Stimulated activated CD4-positive, alpha-beta T cell treated with anti-CD3 and anti-CD28 coated beads, Interleukin-4, amount 100 ng/mL, for 24 hours (primary cell): ENCODE measurements around the gene SLC27A5.
A peak's percentile ranks its signal among the peaks of the same experiment; 100 is the strongest.
"Not testable (repeated sequence)": the region's sequence is repeated elsewhere in the genome, so short reads cannot be mapped to it uniquely, and the experiment has no call there.

Experiments used
- DNase-seq: peaks from one replicate; pipeline ENCODE4 v3.0.0-alpha.2; 2020

The SLC27A5 gene

DNA sequence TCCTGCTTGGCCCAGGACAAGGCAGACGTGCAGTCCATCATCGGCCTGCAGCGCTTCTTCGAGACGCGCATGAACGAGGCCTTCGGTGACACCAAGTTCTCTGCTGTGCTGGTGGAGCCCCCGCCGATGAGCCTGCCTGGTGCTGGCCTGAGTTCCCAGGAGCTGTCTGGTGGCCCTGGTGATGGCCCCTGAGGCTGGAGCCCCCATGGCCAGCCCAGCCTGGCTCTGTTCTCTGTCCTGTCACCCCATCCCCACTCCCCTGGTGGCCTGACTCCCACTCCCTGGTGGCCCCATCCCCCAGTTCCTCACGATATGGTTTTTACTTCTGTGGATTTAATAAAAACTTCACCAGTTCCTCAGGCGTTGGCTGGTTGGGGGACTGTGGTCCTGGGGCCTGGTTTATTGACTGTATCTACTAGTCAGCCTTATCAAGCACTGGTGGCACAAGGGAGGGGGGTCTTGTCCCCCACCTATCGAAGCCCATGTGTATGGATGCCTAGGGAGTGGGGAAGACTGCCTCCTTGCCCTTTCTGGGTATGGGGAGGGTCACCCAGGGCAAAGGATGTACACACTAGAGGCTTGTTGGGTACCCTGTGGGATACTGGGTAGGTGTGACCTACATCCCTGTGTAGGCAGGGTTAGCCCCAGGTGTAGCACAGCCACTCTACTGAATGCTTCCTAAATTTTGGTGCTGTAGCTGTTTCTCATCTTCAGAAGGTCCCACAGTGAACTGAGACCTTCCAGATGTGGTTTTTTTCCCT is 38.8 kb upstream of the SLC27A5 start:
- no peak for DNase-seq

DNA sequence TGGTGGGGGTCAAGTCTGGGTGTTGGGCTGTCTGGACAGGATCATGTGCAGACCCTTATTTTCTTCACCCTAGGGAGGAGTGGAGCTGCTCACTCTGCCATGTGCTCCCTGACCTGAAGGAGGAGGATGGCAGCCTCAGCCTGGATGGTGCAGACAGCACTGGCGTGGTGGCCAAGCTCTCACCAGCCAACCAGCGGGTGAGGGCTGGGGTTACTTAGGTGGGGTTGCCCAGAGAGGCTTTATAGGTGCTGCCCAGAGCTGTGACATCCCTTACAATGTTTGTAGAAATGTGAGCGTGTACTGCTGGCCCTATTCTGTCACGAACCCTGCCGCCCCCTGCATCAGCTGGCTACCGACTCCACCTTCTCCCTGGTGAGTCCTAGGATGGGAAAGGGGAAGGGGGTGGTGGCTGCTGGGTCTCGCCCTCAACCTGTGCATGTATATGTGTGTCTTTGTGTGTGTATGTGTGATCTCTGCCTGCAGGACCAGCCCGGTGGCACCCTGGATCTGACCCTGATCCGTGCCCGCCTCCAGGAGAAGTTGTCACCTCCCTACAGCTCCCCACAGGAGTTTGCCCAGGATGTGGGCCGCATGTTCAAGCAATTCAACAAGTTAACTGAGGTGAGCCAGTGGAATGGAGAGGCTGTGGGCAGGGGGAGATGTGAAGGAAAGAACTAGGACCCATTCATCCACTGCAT is 38.0 kb upstream of the SLC27A5 start:
- no peak for DNase-seq

DNA sequence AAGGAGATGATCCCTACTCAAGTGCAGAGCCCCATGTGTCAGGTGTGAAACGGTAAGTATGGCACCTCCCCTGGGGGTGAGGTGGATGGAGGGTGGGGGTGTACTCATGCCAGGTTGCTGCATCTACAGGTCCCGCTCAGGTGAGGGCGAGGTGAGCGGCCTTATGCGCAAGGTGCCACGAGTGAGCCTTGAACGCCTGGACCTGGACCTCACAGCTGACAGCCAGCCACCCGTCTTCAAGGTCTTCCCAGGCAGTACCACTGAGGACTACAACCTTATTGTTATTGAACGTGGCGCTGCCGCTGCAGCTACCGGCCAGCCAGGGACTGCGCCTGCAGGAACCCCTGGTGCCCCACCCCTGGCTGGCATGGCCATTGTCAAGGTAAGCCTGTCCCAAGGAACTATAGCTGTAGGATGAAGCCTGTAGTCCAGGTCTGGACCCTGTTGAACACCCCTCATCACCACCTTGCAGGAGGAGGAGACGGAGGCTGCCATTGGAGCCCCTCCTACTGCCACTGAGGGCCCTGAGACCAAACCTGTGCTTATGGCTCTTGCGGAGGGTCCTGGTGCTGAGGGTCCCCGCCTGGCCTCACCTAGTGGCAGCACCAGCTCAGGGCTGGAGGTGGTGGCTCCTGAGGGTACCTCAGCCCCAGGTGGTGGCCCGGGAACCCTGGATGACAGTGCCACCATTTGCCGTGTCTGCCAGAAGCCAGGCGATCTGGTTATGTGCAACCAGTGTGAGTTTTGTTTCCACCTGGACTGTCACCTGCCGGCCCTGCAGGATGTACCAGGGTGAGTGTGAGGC is 37.3 kb upstream of the SLC27A5 start:
- no peak for DNase-seq

DNA sequence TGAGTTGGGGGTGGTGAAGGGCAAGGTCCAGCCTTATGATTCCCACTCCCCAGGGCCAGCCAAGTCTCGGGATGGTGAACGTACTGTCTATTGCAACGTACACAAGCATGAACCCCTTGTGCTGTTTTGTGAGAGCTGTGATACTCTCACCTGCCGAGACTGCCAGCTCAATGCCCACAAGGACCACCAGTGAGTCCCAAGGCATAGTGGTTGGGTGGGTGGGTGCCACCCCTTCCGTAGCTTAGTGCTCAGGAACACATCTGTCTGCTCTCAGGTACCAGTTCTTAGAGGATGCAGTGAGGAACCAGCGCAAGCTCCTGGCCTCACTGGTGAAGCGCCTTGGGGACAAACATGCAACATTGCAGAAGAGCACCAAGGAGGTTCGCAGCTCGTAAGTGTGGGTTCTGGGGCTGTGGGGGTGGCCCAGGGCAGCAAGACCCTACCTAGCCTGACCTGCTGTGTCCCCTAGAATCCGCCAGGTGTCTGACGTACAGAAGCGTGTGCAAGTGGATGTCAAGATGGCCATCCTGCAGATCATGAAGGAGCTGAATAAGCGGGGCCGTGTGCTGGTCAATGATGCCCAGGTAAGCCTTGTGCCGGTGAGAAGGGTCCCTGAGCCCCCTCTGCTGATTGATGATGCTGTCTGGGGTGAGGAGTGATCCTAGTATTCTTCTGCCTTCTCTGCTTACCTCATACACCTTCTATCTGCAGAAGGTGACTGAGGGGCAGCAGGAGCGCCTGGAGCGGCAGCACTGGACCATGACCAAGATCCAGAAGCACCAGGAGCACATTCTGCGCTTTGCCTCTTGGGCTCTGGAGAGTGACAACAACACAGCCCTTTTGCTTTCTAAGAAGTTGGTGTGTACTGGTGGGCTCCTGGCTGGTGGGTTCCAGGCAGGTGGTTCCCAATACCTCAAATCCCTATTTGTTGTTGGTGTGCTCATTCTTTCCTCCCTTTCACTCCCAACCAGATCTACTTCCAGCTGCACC is 35.8 kb upstream of the SLC27A5 start:
- DNase-seq, result no peak

DNA sequence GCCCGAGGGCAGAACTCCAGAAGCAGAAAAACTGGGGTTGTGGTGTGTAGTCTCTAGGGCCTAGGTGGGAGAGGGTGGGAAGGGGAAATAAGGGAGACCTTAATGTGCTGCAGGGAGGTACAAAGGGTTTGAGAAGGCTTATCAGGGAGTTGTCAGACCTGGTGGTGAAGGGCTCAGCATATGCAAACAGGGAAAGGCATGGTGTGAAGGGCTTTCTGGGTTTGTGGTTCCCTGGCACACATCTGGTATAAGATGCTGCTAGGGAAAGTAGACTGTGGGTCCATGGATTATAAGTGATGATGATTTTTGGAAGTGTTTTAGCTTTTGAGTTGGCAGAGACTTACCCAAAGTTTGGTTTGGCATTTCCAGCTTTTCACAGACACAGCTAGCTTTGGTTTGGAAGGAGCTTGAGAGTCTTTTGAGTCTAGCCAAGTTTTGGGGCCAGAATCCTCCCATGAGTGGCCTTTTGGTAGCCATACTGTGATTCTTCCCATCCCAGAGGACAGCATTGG is 34.3 kb upstream of the SLC27A5 start:
- no peak for DNase-seq

DNA sequence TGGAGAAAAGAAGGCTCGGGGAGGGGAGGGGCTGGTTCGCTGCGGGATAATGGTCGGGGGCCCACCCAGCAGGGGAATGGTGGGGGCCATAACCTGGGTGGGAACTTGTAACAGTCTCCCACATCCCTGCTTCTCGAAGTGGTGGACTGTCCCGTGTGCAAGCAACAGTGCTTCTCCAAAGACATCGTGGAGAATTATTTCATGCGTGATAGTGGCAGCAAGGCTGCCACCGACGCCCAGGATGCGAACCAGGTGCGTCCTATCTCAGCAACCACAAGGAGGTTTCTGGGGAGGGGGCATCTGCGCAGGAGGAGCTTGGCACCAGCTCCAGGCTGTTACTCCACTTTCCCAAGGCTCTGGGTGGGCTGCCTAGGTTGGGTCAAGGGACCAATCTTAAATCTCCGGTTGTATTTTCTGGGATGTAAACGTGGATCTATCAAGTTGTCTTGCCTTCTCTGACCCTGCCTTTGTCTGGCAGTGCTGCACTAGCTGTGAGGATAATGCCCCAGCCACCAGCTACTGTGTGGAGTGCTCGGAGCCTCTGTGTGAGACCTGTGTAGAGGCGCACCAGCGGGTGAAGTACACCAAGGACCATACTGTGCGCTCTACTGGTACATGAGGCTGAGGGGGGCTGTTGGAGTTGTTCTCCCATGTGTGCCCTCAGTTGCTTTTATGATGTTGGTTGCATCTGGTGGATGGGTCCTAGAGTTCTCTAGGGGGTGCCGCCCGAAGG is 33.7 kb upstream of the SLC27A5 start:
- DNase-seq, result no peak

DNA sequence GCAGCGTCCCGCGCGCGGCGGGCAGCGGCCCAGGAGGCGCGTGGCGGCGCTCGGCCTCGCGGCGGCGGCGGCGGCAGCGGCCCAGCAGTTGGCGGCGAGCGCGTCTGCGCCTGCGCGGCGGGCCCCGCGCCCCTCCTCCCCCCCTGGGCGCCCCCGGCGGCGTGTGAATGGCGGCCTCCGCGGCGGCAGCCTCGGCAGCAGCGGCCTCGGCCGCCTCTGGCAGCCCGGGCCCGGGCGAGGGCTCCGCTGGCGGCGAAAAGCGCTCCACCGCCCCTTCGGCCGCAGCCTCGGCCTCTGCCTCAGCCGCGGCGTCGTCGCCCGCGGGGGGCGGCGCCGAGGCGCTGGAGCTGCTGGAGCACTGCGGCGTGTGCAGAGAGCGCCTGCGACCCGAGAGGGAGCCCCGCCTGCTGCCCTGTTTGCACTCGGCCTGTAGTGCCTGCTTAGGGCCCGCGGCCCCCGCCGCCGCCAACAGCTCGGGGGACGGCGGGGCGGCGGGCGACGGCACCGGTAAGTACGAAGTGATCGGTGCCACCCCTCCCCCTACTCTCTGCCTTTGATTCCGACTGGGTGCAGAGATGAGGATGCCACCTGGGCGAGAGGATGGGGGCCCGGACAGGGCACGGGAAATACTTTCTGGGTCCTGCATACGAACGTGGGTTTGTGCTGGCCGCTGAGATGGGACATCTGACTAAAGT is 32.9 kb upstream of the SLC27A5 start:
- peak; percentile 71 for DNase-seq

DNA sequence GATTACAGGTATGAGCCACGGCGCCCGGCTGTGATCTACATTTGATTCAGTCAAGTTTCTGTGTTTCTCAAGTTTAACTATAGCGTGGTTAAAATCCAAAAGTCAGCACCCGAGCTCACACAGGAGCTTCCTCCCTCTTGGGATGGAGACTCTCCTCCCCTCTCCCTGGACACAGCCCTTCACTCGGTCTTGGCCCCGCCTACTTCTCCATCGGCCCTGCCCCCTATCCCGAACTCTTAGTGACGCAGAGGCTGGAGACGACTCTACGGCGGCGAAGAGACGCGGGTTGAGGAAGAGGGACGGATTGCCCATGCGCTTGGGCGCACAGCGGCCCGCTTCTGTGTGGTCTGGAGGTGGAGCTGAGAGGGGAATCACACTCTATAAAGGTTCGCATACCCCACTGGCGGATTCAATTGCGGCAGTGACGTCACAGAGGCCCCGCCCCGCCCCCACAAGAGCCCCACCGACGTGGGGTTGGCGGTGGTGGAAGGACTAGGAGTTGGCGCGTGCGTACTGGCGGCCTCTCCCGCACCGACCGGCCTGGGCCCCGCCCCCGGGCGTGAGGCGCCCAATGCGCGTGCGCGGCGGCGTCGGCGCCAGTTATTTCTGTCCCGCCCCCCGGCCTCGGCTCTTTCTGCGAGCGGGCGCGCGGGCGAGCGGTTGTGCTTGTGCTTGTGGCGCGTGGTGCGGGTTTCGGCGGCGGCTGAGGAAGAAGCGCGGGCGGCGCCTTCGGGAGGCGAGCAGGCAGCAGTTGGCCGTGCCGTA is 32.2 kb upstream of the SLC27A5 start, which contains the start of gene TRIM28:
TRIM28 (plus strand) TSS at position 239 of the 765 bp plus-strand sequence. CDS start 694 bp downstream, outside the sequence.
- DNase-seq, result peak; percentile 100

DNA sequence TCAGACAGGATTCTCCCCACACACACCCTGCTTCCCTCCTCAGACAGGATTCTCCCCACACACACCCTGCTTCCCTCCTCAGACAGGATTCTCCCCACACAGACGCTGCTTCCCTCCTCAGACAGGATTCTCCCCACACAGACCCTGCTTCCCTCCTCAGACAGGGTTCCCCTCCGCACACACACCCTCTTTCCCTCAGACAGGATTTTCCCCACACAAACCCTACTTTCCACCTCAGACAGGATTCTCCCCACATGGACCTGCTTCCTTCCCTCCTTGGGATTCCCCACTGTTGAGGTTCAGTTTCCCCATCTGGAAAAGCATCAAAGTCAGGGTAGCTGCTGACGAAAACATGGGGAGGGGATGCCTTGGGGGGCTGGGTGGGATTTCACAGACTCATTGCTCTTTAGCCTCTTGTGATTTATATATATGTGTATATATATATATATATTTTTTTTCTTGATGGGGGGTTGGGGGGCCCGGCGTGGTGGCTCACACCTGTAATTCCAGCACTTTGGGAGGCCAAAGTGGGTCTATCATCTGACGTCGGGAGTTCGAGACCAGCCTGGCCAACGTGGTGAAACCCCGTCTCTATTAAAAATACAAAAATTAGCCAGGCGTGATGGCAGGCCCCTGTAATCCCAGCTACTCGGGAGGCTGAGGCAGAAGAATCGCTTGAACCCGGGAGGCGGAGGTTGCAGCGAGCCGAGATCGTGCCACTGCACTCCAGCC is 31.0 kb upstream of the SLC27A5 start:
- DNase-seq, result not testable (repeated sequence)

DNA sequence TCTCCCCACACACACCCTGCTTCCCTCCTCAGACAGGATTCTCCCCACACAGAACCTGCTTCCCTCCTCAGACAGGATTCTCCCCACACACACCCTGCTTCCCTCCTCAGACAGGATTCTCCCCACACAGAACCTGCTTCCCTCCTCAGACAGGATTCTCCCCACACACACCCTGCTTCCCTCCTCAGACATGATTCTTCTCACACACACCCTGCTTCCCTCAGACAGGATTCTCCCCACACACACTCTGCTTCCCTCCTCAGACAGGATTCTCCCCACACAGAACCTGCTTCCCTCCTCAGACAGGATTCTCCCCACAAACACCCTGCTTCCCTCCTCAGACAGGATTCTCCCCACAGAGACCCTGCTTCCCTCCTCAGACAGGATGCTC is 27.4 kb upstream of the SLC27A5 start:
- not testable (repeated sequence) for DNase-seq

DNA sequence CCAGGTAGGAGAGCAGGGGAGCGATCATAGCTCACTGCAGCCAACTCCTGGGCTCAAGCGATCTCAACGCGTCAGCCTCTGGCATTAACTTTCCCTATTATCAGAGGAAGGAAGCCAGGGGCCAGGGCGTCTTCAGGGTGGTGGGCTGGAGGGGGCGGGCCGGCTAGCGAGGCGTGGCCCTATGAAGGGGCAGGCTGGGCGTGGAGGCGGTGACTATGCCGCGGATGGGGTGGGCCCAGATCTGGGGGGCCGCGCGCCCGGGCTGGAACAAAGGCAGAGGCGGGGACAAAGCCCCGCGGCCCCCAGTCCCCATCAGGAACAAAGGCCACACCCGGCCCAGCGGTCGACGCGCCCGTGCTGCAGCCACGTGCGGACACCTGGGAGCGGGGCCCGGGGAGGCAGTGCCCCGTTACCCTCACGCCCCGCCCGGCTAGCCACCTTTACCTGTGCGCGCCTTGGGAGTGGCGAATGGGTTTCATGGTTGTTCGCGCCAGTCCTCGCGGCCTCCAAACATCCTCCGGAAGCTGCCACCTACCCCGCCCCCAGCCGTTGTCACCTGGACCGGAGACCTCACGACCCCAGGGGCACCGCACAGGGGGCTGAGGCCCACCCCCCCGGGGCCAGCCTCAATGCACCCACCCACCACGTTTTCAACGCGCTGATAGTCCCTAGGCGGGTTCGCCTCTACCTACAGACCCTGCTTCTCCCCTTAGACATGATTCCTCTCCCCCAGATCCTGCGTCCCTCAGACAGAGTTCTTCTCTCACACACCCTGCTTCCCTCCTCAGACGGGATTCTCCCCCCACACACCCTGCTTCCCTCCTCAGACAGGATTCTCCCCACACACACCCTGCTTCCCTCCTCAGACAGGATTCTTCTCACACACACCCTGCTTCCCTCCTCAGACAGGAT is 26.7 kb upstream of the SLC27A5 start:
- peak; percentile 44 for DNase-seq

DNA sequence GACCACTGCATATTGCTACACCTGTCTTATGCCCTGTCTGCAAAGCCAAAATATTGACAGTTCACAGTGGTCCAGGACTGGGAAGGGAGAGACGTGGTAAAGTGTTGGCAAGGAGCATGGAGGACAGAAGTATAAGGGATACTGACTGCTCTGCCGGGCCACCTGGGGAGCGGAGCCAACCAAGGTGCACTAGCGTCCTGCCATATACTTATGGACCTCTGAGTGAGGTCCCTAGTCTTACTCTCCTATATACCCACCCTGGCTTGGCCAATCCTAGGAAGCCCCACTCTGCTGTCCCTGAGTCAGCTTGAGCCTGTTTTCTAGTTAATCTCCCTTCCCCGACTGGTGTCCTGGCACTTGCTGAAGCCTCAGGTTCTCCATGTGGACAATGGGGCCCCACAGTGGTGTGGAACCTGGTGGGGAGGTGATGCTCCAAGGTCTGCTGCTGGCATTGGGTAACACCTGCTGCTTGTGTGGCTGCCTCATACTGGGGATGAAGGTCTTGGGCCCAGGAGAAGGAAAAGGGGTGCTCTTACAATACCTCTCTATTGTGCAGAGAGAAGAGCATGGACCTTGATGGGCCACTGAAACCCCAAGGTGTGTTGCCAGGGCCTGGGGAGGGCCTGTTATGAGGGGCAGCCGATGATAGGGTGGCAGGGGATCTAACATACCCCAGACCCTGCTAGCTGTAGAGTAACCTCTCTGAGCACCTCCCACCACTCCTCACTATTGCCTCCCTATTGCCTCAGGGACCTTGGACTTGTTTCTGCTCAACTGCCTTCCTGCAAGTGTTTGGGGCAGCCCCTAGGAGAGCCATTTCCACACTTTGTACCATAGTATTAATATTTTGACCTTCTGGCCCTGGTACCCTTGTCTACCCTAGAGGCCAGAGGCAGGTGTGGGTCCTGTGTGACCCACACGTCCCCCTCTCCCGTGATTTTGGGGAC is 25.3 kb upstream of the SLC27A5 start:
- no peak for DNase-seq

DNA sequence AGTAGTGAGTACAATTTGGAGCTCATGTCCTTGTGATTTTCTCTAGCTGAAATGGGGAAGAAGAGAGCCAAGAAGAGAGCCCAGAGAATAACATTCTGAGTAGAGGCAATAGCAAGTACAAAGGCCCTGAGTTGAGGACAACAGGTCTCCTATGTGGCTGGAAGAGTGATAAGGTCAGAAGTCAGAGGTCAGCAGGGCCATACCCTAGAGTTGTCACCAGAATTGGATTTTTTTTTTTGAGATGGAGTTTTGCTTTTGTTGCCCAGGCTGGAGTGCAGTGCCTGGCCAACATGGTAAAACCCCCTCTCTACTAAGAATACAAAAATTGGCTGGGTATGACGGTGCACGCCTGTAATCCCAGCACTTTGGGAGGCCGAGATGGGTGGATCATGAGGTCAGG is 24.1 kb upstream of the SLC27A5 start:
- DNase-seq, result no peak

DNA sequence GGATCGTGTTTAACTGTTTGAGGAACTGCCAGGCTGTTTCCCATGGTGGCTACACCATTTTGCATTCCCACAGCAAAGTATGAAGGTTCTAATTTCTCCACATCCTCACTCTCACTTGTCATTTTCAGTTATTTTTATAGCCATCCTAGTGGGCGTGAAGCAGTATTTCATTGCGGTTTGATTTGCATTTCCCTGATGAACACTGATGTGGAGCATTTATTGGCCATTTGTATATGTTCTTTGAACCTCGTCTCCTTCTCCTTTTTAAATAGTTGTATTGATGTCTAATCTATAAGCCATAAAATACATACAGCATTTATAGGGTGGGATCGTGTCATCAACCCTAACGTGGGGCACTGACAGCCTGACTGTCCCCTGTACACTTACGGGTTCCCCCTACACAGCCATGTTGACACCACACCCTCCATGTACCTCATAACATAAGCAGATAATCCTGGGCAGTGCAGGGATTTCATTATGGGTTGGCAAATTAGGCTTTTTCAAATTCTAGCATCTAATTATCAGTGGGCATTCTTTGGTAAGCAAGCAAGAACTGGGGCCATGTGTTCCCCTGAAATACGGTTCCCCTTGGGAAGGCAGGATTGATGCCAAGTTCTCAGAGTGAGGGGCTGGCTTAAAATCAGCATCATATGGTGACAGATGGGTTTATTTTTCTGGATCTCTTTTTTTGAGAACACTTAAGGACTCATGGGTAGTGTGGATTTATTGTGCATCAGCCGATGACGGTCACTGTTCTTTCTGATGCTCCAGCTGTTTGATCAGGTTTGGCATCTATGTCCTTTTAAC is 19.4 kb upstream of the SLC27A5 start:
- DNase-seq, result no peak

DNA sequence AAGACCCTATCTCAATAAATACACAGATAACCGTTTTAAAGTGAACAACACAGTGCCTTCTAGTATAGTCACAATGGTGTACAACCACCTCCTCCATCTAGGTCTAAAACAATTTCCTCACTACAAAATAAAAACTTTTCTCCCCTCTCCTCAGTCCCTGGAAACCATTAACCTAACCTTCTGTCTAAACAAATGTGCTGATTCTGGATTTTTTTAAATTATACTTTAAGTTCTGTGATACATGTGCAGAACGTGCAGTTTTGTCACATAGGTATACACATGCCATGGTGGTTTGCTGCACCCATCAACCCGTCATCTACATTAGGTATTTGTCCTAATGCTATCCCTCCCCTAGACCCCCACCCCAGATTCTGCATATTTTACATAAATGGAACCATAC is 17.6 kb upstream of the SLC27A5 start:
- DNase-seq, result no peak

DNA sequence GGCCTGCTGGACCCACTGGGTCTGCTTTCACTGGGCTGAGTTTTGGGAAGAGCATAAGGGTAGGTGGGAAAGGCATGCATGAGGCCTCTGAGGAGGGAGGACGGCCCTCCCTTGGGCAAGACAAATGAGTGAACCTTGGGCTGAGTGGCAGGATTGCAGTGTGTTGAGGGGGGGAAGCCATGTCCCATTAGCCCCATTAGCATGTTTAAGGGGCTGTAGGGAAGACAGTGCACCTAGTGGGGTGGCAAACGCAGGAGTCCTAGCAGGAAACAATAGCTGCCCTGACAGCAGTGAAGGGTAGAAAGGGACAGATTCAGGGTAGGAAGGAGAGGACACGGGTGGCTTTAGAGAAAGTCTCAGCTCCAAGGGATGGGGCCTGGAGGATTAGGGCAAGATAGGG is 10.9 kb upstream of the SLC27A5 start:
- no peak for DNase-seq
